Panc1 (cell line): ENCODE measurements around the gene C1QTNF1. TPM values are rescaled to one million over a fixed set of nuclear protein-coding genes. Genes with fewer than 3 reads are reported as not detected.

Experiments
- ATAC-seq: fragments of 200-7000 bp; cut with Tn5 transposase; 2 replicates; pipeline ENCODE4 v1.9.1; 2020; ENCODE audit warnings: mild to moderate bottlenecking, moderate library complexity
- BruUV-seq: library from RNA; stranded (reverse); fragments of 400-500 nt; replicated peaks from 2 replicates; lab custom pipeline; 2021; lab: Mats Ljungman, UMichigan
- CTCF ChIA-PET: fragments of 300-600 bp; sonication (Branson Sonifier 250); formaldehyde crosslinking; loops from one replicate; lab custom pipeline; 2022; ENCODE audit warnings: antibody characterized with exemption; lab: Charles Lee
- POLR2A ChIA-PET: fragments of 300-600 bp; sonication (Branson Sonifier 250); formaldehyde crosslinking; loops from one replicate; lab custom pipeline; 2022; ENCODE audit warnings: antibody characterized with exemption; lab: Charles Lee
- DNase-seq: peaks from one replicate; pipeline ENCODE4 v3.0.0-alpha.2; 2010; ENCODE audit warnings: low read depth, low spot score
- H3K27ac ChIP-seq: 2 replicates; pipeline ENCODE4 v1.5.1; 2011; ENCODE audit warnings: mild to moderate bottlenecking, low read length, inconsistent platforms
- H3K27me3 ChIP-seq: fragments of 200-500 bp; sonication (Bioruptor generic); 2 replicates; pipeline ENCODE4 v1.6.0; 2014; ENCODE audit warnings: low read length, inconsistent platforms; ENCODE audit not compliant: control insufficient read depth, insufficient read depth
- H3K36me3 ChIP-seq: fragments of 200-500 bp; sonication (Bioruptor generic); 2 replicates; pipeline ENCODE4 v1.5.1; 2014; ENCODE audit warnings: inconsistent platforms, mild to moderate bottlenecking, low read length, moderate library complexity; ENCODE audit not compliant: control insufficient read depth, insufficient read depth
- H3K4me1 ChIP-seq: 2 replicates; pipeline ENCODE4 v1.5.1; 2011; ENCODE audit warnings: inconsistent platforms, mild to moderate bottlenecking, low read length, moderate library complexity; ENCODE audit not compliant: control insufficient read depth, insufficient read depth
- H3K4me3 ChIP-seq, 2 experiments: 2 replicates each; pipeline ENCODE4 v1.5.1; 2011 to 2012; ENCODE audit warnings: low read depth in 2 of 2, low read length in 2 of 2, mild to moderate bottlenecking in 2 of 2, inconsistent platforms in 1 of 2, moderate library complexity in 1 of 2
- H3K9me3 ChIP-seq: fragments of 200-500 bp; sonication (Bioruptor generic); 2 replicates; pipeline ENCODE4 v1.5.1; 2014; ENCODE audit warnings: low read depth, mild to moderate bottlenecking, inconsistent platforms, low read length, moderate library complexity; ENCODE audit not compliant: control insufficient read depth, insufficient read depth
- POLR2AphosphoS5 ChIP-seq: IDR thresholded peaks from 2 replicates; pipeline ENCODE4 v1.6.1; 2012; ENCODE audit warnings: mild to moderate bottlenecking, low read depth, low read length, moderate library complexity
- SIN3A ChIP-seq: IDR thresholded peaks from 2 replicates; pipeline ENCODE4 v1.6.1; 2012; ENCODE audit warnings: low read depth, mild to moderate bottlenecking, low read length, moderate library complexity, borderline replicate concordance; ENCODE audit not compliant: insufficient read depth
- TCF7L2 ChIP-seq: IDR thresholded peaks from 2 replicates; pipeline ENCODE4 v1.6.1; 2011; ENCODE audit warnings: mild to moderate bottlenecking, low read depth, low read length, inconsistent platforms
- in situ Hi-C: cut with HindIII; loops from 2 replicates; pipeline ENCODE4 v1.10.0; 2016; ENCODE audit warnings: low sequenced_read_pairs, low pct_unique_long_range_greater_than_20kb
- intact Hi-C: fragments of 100-400 bp; cut with micrococcal nuclease; formaldehyde crosslinking; loops from one replicate; pipeline ENCODE4 v1.10.0; 2022; ENCODE audit not compliant: unreplicated experiment
- total RNA-seq: library from RNA; stranded (reverse); gene quantifications from one replicate; pipeline ENCODE4 v1.2.1, GENCODE V29; 2021; ENCODE audit not compliant: unreplicated experiment
- TF ChIP-seq, protein P1 (sequence below), 2 experiments: IDR thresholded peaks; 2 replicates each; pipeline ENCODE4 v1.6.1; 2011 to 2012; ENCODE audit warnings: low read depth in 2 of 2, control low read depth in 1 of 2, low read length in 1 of 2, mild to moderate bottlenecking in 1 of 2, moderate library complexity in 1 of 2; ENCODE audit not compliant: insufficient read depth in 1 of 2
- TF ChIP-seq, protein P2 (sequence below): fragments of 450-650 bp; IDR thresholded peaks from 2 replicates; pipeline ENCODE4 v1.5.1; 2017; ENCODE audit warnings: mild to moderate bottlenecking

C1QTNF1 gene
- total RNA-seq, 1 experiment from 2014 or later, result 1.5 TPM

DNA sequence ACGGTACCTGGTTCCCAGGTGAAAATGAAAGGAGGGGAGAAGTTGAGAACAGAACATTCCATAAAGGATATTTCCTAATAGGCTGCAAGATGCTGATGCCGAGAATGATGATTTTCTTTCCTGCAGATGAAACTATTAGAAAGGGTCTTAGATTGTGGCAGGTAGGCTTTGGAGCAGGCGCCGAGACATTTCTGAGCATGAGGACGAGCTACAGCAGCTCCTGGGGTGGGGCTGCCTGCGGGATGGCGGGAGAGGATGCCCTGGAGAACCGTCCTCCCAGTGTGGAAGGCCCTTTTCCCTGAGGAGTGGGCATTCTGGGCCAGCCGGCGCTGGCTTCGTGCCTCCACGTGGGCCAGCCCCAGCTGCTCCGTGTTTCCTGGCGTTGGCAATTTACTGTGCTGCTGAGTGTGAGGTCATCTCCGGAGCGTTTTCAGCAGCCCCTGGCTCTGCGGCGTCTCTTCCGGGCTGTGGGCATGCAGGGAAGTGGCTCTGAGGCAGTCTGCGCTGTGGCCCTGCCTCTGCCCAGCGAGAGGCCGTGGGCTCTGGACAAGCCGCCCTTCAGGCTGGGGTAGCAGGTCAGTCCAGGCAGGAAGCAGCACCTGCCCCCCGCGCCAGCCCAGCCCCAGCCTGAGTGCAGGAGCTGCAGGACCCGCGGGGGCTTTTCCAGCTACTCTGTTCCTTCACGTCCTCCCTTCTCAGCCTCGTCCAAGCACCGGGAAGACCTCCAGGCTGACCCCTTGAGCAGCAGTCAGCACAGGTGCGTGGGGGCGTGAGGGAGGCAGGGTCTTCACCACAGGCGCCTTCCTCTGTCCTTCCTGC is 62.8 kb downstream of the C1QTNF1 start:
- DNase-seq (no peak), ATAC-seq (peak; percentile 7; the same call in 1 of the 2 replicates)
- in situ Hi-C loops (no loop called here), intact Hi-C loops (loop anchor here (2.0 kb wide), 1 partner anchor 306 kb away; no protein-coding TSS in a partner anchor)
- no peaks in the 10 kb centered on the region for H3K27me3 ChIP-seq
- no TSS peak for BruUV-seq
- H3K4me1 ChIP-seq, result no peaks in the 10 kb centered on the region
- no peak overlapping the region for H3K4me3 ChIP-seq
- ChIA-PET POLR2A (no interaction called here), CTCF (interaction anchor here (0.5 to 1.2 kb wide), 9 partner anchors 31 to 1109 kb away, joined by 3 to 7 read pairs (median 3); no protein-coding TSS in a partner anchor)
- no peaks in the 10 kb centered on the region for H3K9me3 ChIP-seq
- no peaks in the 10 kb centered on the region for H3K36me3 ChIP-seq
- TF ChIP-seq SIN3A (no peak), POLR2AphosphoS5 (no peak), TCF7L2 (no peak)
- TF ChIP-seq, protein P1, sequence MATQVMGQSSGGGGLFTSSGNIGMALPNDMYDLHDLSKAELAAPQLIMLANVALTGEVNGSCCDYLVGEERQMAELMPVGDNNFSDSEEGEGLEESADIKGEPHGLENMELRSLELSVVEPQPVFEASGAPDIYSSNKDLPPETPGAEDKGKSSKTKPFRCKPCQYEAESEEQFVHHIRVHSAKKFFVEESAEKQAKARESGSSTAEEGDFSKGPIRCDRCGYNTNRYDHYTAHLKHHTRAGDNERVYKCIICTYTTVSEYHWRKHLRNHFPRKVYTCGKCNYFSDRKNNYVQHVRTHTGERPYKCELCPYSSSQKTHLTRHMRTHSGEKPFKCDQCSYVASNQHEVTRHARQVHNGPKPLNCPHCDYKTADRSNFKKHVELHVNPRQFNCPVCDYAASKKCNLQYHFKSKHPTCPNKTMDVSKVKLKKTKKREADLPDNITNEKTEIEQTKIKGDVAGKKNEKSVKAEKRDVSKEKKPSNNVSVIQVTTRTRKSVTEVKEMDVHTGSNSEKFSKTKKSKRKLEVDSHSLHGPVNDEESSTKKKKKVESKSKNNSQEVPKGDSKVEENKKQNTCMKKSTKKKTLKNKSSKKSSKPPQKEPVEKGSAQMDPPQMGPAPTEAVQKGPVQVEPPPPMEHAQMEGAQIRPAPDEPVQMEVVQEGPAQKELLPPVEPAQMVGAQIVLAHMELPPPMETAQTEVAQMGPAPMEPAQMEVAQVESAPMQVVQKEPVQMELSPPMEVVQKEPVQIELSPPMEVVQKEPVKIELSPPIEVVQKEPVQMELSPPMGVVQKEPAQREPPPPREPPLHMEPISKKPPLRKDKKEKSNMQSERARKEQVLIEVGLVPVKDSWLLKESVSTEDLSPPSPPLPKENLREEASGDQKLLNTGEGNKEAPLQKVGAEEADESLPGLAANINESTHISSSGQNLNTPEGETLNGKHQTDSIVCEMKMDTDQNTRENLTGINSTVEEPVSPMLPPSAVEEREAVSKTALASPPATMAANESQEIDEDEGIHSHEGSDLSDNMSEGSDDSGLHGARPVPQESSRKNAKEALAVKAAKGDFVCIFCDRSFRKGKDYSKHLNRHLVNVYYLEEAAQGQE (IDR thresholded peaks at IDR 0.05; ENCODE audit: insufficient read depth in 1 of 2, low read depth in 2 of 2, low read length in 1 of 2), result no peak
- TF ChIP-seq, protein P2, sequence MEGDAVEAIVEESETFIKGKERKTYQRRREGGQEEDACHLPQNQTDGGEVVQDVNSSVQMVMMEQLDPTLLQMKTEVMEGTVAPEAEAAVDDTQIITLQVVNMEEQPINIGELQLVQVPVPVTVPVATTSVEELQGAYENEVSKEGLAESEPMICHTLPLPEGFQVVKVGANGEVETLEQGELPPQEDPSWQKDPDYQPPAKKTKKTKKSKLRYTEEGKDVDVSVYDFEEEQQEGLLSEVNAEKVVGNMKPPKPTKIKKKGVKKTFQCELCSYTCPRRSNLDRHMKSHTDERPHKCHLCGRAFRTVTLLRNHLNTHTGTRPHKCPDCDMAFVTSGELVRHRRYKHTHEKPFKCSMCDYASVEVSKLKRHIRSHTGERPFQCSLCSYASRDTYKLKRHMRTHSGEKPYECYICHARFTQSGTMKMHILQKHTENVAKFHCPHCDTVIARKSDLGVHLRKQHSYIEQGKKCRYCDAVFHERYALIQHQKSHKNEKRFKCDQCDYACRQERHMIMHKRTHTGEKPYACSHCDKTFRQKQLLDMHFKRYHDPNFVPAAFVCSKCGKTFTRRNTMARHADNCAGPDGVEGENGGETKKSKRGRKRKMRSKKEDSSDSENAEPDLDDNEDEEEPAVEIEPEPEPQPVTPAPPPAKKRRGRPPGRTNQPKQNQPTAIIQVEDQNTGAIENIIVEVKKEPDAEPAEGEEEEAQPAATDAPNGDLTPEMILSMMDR, result no peak
- H3K27ac ChIP-seq, result no peak overlapping the region

DNA sequence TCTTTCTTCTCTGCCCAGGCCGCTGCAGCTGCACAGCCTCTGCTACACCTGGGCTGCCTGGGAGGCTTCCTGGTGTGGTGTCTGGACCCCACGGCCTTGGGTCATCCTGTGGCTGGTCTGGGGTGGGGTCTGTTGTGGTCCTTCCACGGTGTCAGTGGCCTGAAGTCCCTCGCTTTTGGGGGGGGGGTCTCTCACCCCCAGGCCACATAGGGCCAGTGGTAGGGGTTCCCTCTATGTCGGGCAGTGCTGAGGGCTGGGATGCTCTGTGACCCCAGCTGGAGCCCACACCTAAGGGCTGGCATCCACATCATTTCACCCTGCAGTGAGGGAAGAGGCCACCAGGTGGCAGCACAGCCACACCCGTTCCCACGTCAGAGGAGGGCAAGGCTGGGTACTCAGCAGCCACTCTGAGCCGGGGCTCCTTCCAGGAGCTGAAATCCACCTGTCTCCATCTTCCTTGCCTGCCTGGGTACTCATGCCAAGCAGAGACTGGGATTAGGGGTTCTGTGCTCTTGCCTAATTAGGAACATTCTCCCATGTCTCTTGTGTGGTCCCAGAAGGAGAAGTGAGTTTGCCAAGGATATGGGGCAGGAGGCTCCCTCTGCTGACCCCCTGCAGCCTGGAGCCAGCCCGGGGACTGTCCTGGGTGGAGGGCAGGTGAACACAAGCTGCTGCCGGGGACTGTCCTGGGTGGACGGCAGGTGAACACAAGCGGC is 63.6 kb downstream of the C1QTNF1 start:
- Histone ChIP-seq H3K4me3 (no peak overlapping the region), H3K9me3 (no peaks in the 10 kb centered on the region), H3K36me3 (no peaks in the 10 kb centered on the region), H3K27ac (no peak overlapping the region), H3K27me3 (no peaks in the 10 kb centered on the region), H3K4me1 (no peaks in the 10 kb centered on the region)
- intact Hi-C loops (loop anchor here (2.0 kb wide), 1 partner anchor 305 kb away; no protein-coding TSS in a partner anchor), in situ Hi-C loops (no loop called here)
- POLR2A ChIA-PET, result no interaction called here
- TF ChIP-seq, protein P2, result peak; percentile 94
- TF ChIP-seq POLR2AphosphoS5 (no peak), TCF7L2 (no peak), SIN3A (no peak)
- TF ChIP-seq, protein P1 (IDR thresholded peaks at IDR 0.05; ENCODE audit: insufficient read depth in 1 of 2, low read depth in 2 of 2, low read length in 1 of 2), result no peak
- DNase-seq, result no peak
- CTCF ChIA-PET, result interaction anchor here (1.1 to 1.2 kb wide), 5 partner anchors 89 to 306 kb away, joined by 3 to 7 read pairs (median 4); no protein-coding TSS in a partner anchor
- BruUV-seq, result no TSS peak
- ATAC-seq, result peak; percentile 89
